Endothelial cell of umbilical vein (primary cell): ENCODE data around the gene CCDC32. TPM values are rescaled to one million over a fixed set of nuclear protein-coding genes. Genes with fewer than 3 reads are reported as not detected.

Experiments used
- BruUV-seq: library from RNA; stranded (reverse); fragments of 400-500 nt; replicated peaks from 2 replicates; lab custom pipeline; 2021; lab: Mats Ljungman, UMichigan
- CTCF ChIA-PET: fragments of 300-600, 350-600 bp; sonication (Branson Sonifier 250); formaldehyde crosslinking; loops from one replicate; lab custom pipeline; 2021; ENCODE audit warnings: antibody characterized with exemption, inconsistent platforms; lab: Charles Lee
- POLR2A ChIA-PET: fragments of 300-600, 350-600 bp; sonication (Branson Sonifier 250); formaldehyde crosslinking; loops from one replicate; lab custom pipeline; 2021; ENCODE audit warnings: antibody characterized with exemption, inconsistent platforms; lab: Charles Lee
- DNase-seq: peaks from one replicate; pipeline ENCODE4 v3.0.0-alpha.2; 2011; ENCODE audit warnings: low read depth, low spot score
- FAIRE-seq: peaks from 2 replicates; lab custom pipeline; 2011; peaks lifted over from hg19 to GRCh38; lab: Jason Lieb, UNC
- H2AFZ ChIP-seq: 2 replicates; pipeline ENCODE4 v1.6.0; 2012; ENCODE audit warnings: low read depth, low read length, control low read depth, inconsistent platforms
- H3K27ac ChIP-seq: 2 replicates; pipeline ENCODE4 v1.5.1; 2011; ENCODE audit warnings: low read depth, mild to moderate bottlenecking, control low read depth, low read length, moderate library complexity; ENCODE audit not compliant: insufficient read depth
- H3K27me3 ChIP-seq, 2 experiments: 2 replicates each; pipeline versions ENCODE4 v1.6.0 to v1.6.1; 2011; ENCODE audit warnings: low read length in 2 of 2, mixed read lengths in 1 of 2; ENCODE audit not compliant: control insufficient read depth in 2 of 2, insufficient read depth in 2 of 2
- H3K36me3 ChIP-seq, 2 experiments: 2 replicates in 1 of 2; 3 replicates in 1 of 2; pipeline ENCODE4 v1.5.1; 2011; ENCODE audit warnings: low read length in 2 of 2, mild to moderate bottlenecking in 1 of 2, moderate library complexity in 1 of 2; ENCODE audit not compliant: control insufficient read depth in 2 of 2, insufficient read depth in 2 of 2; ENCODE audit errors: extremely low read depth in 1 of 2
- H3K4me1 ChIP-seq: 3 replicates; pipeline ENCODE4 v1.5.1; 2011; ENCODE audit warnings: mild to moderate bottlenecking, low read length; ENCODE audit not compliant: control insufficient read depth, insufficient read depth; ENCODE audit errors: extremely low read depth
- H3K4me2 ChIP-seq: 2 replicates; pipeline ENCODE4 v1.6.1; 2011; ENCODE audit warnings: low read length, control low read depth, mixed read lengths; ENCODE audit not compliant: insufficient read depth
- H3K4me3 ChIP-seq, 3 experiments: fragments of 200-600 bp in 1 of 3; sonication (generic), shearing (Covaris generic) in 1 of 3; replicated peaks in 1 of 3; 2 replicates each; pipeline ENCODE4 v1.5.1; 2011 to 2016; ENCODE audit warnings: control low read depth in 3 of 3, low read length in 3 of 3, mild to moderate bottlenecking in 2 of 3, inconsistent platforms in 1 of 3, low read depth in 1 of 3, moderate library complexity in 1 of 3; ENCODE audit not compliant: insufficient read depth in 1 of 3
- H3K79me2 ChIP-seq: 2 replicates; pipeline ENCODE4 v1.6.0; 2012; ENCODE audit warnings: low read length, inconsistent platforms; ENCODE audit not compliant: control insufficient read depth, insufficient read depth
- H3K9ac ChIP-seq: replicated peaks from 2 replicates; pipeline ENCODE3; 2011; ENCODE audit warnings: low read length, control low read depth; ENCODE audit not compliant: insufficient read depth; ENCODE audit errors: extremely low read depth
- H3K9me1 ChIP-seq: replicated peaks from 3 replicates; pipeline ENCODE4 v1.6.0; 2011; ENCODE audit warnings: mild to moderate bottlenecking, low read length; ENCODE audit not compliant: control insufficient read depth, insufficient read depth; ENCODE audit errors: extremely low read depth
- H3K9me3 ChIP-seq: replicated peaks from 2 replicates; pipeline ENCODE4 v1.5.1; 2012; ENCODE audit warnings: low read length, inconsistent platforms; ENCODE audit not compliant: control insufficient read depth, insufficient read depth
- H4K20me1 ChIP-seq: replicated peaks from 2 replicates; pipeline ENCODE3; 2011; ENCODE audit warnings: mild to moderate bottlenecking, low read length; ENCODE audit not compliant: control insufficient read depth, insufficient read depth; ENCODE audit errors: extremely low read depth
- CTCF ChIP-seq, 2 donors: IDR thresholded peaks; 1 replicate in 1 of 2; 2 replicates in 1 of 2; pipeline ENCODE4 v1.5.1; 2011; ENCODE audit warnings: low read length in 2 of 2, mild to moderate bottlenecking in 2 of 2, moderate library complexity in 2 of 2, control low read depth in 1 of 2, inconsistent platforms in 1 of 2, low read depth in 1 of 2; ENCODE audit not compliant: insufficient read depth in 1 of 2; ENCODE audit errors: extremely low read depth in 1 of 2
- EZH2 ChIP-seq: IDR thresholded peaks from 2 replicates; pipeline ENCODE4 v1.6.1; 2012; ENCODE audit warnings: borderline replicate concordance, low read depth, mild to moderate bottlenecking, moderate library complexity, low read length, inconsistent platforms; ENCODE audit not compliant: severe bottlenecking
- FOS ChIP-seq: IDR thresholded peaks from 2 replicates; pipeline ENCODE4 v1.6.1; 2011; ENCODE audit warnings: mild to moderate bottlenecking, low read length, moderate library complexity, borderline replicate concordance; ENCODE audit not compliant: insufficient read depth
- GATA2 ChIP-seq: IDR thresholded peaks from 2 replicates; pipeline ENCODE4 v1.7.0; 2011; ENCODE audit warnings: low read depth, mild to moderate bottlenecking, moderate library complexity, mixed read lengths, low read length; ENCODE audit not compliant: insufficient read length, insufficient read depth
- JUN ChIP-seq: IDR thresholded peaks from 2 replicates; pipeline ENCODE4 v1.6.1; 2011; ENCODE audit warnings: borderline replicate concordance, low read depth; ENCODE audit not compliant: insufficient read length, insufficient read depth
- MAX ChIP-seq: IDR thresholded peaks from 2 replicates; pipeline ENCODE4 v1.6.1; 2011; ENCODE audit not compliant: insufficient read depth, insufficient read length
- MYC ChIP-seq: IDR thresholded peaks from one replicate; pipeline ENCODE4 v1.6.1; 2011; ENCODE audit warnings: mild to moderate bottlenecking, low read depth, low read length
- POLR2A ChIP-seq: IDR thresholded peaks from 2 replicates; pipeline ENCODE4 v1.6.1; 2012; ENCODE audit warnings: low read depth, mild to moderate bottlenecking, control low read depth, low read length
- POLR2AphosphoS5 ChIP-seq: IDR thresholded peaks from 2 replicates; pipeline ENCODE4 v1.6.1; 2012; ENCODE audit warnings: low read depth, mild to moderate bottlenecking, control low read depth, low read length, moderate library complexity; ENCODE audit not compliant: insufficient read depth
- dilution Hi-C: fragments of 300-500 bp; cut with MboI; formaldehyde crosslinking; loops from one replicate; pipeline ENCODE4 v1.15.0; 2019; ENCODE audit warnings: low sequenced_read_pairs; ENCODE audit not compliant: extremely low pct_ligation_motif_present
- intact Hi-C: fragments of 100-400 bp; cut with micrococcal nuclease; formaldehyde crosslinking; loops from one replicate; pipeline ENCODE4 v1.10.0; 2022
- polyA plus RNA-seq, 4 experiments: library from polyadenylated mRNA; depleted of rRNA in 3 of 4; stranded (reverse) in 3 of 4; unstranded in 1 of 4; fragments of >200 nt; gene quantifications; 2 replicates each; pipeline versions ENCODE4 v1.2.1 to v1.2.3, GENCODE V29; 2011 to 2012; ENCODE audit warnings: missing spikeins in 1 of 4
- total RNA-seq: library from RNA; stranded (reverse); gene quantifications from 2 replicates; pipeline ENCODE4 v1.2.3, GENCODE V29; 2021

CCDC32 gene
- total and polyA plus RNA-seq, 2 donors (not counting 3 experiments of a cell fraction or from before 2014, with no cell fraction given) = 22.9 to 24.0 TPM

DNA sequence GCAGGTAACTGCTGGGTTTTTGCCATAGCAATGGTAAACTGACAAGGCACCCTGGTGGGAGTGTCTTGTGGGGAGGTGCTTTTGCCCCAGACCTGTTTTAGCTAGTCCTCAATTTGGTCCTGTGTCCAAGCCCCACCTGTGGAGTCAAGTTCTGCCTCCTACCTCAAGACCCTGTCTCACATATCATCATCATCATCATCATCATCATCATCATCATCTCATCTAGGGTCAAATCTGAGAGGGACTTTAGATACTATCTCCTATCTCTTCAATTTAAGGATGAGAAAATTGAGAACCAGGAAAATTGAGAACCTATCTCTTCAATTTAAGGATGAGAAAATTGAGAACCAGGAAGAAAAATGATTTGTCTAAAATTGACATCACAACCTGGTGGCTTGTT is 39.1 kb upstream of the CCDC32 start:
- no peaks in the 10 kb centered on the region for H4K20me1 ChIP-seq
- no TSS peak for BruUV-seq
- H3K9ac ChIP-seq = no peak overlapping the region
- no peak for TF ChIP-seq MAX
- no peak for TF ChIP-seq POLR2A
- no peak for TF ChIP-seq EZH2
- TF ChIP-seq GATA2 = no peak
- no peak for TF ChIP-seq FOS
- TF ChIP-seq JUN = no peak
- TF ChIP-seq POLR2AphosphoS5 = no peak
- no peak for TF ChIP-seq MYC
- TF ChIP-seq CTCF (IDR thresholded peaks at IDR 0.05; ENCODE audit: extremely low read depth in 1 of 2, insufficient read depth in 1 of 2, low read depth in 1 of 2, low read length in 2 of 2) = no peak
- ChIA-PET CTCF (interaction anchor here (2.7 kb wide), 1 partner anchor 14 kb away, joined by 7 read pairs; no protein-coding TSS in a partner anchor), POLR2A (no interaction called here)
- H3K36me3 ChIP-seq = no peaks in the 10 kb centered on the region
- no peaks in the 10 kb centered on the region for H3K4me1 ChIP-seq
- H3K4me3 ChIP-seq = no peak overlapping the region
- H2AFZ ChIP-seq = no peak overlapping the region
- no peaks in the 10 kb centered on the region for H3K27me3 ChIP-seq
- no peaks in the 10 kb centered on the region for H3K9me3 ChIP-seq
- H3K4me2 ChIP-seq = no peak overlapping the region
- no peak overlapping the region for H3K27ac ChIP-seq
- H3K9me1 ChIP-seq = no peaks in the 10 kb centered on the region
- peaks cover 36% of the 10 kb centered on the region for H3K79me2 ChIP-seq
- dilution Hi-C loops (no loop called here), intact Hi-C loops (no loop called here)
- no peak for DNase-seq
- FAIRE-seq = no peak
